Activated T-helper 2 cell treated with anti-CD3 and anti-CD28 coated beads, Interferon-gamma antibody, Interleukin-2, Interleukin-4, amounts not matched to agents 10 μg/mL and 5 μg/mL and 100 μg/mL, durations not matched to agents 14 hours and 24 hours and 36 hours (primary cell): ENCODE results near the gene FTSJ3. TPM values are rescaled to one million over a fixed set of nuclear protein-coding genes. Genes with fewer than 3 reads are reported as not detected.

Experiments
- total RNA-seq: library from RNA; stranded (reverse); gene quantifications from 2 replicates; pipeline ENCODE4 v1.2.3, GENCODE V29; 2022

FTSJ3 gene
- total RNA-seq, 1 donor from 2014 or later: 80.7 TPM

Other genes starting within 250 kb of the FTSJ3 start
- gene TACO1, start 226.8 kb downstream of the FTSJ3 start, total RNA-seq: 20.4 and 22.4 TPM in 2 replicates
- 27.9 and 28.7 TPM in 2 replicates for gene MAP3K3, start 205.2 kb downstream of the FTSJ3 start, total RNA-seq
- gene LIMD2, start 127.5 kb downstream of the FTSJ3 start, total RNA-seq: 178 and 182 TPM in 2 replicates
- 54.0 and 57.4 TPM in 2 replicates for gene STRADA, start 85.9 kb downstream of the FTSJ3 start, total RNA-seq
- 70.0 and 73.7 TPM in 2 replicates for gene CCDC47, start 54.1 kb downstream of the FTSJ3 start, total RNA-seq
- 138 and 144 TPM in 2 replicates for gene DDX42, start 53.5 kb downstream of the FTSJ3 start, total RNA-seq
- gene PSMC5, start 232 bp downstream of the FTSJ3 start, total RNA-seq: 185 and 204 TPM in 2 replicates
- gene SMARCD2, start 15.0 kb upstream of the FTSJ3 start, total RNA-seq: 129 and 130 TPM in 2 replicates
- not detected in 2 replicates for gene CSH2, start 46.0 kb upstream of the FTSJ3 start, total RNA-seq
- gene GH2, start 54.3 kb upstream of the FTSJ3 start, total RNA-seq: not detected in 2 replicates
- not detected in 2 replicates for gene CSH1, start 68.9 kb upstream of the FTSJ3 start, total RNA-seq
- gene CSHL1, start 83.6 kb upstream of the FTSJ3 start, total RNA-seq: not detected in 2 replicates
- not detected in 2 replicates for gene GH1, start 91.2 kb upstream of the FTSJ3 start, total RNA-seq
- 28.8 and 33.2 TPM in 2 replicates for gene CD79B, start 104.7 kb upstream of the FTSJ3 start, total RNA-seq
- gene SCN4A, start 145.3 kb upstream of the FTSJ3 start, total RNA-seq: 0.11 and 0.14 TPM in 2 replicates
- gene PRR29, start 170.7 kb upstream of the FTSJ3 start, total RNA-seq: 0.14 and 0.18 TPM in 2 replicates
- gene ICAM2, start 193.0 kb upstream of the FTSJ3 start, total RNA-seq: 83.2 and 85.6 TPM in 2 replicates